WI38 (cell line): ENCODE data around the gene TNIP3.

Source experiments
- H3K4me3 ChIP-seq: 2 replicates; pipeline ENCODE4 v1.5.1; 2011; ENCODE audit warnings: low read depth, mild to moderate bottlenecking, control low read depth, low read length
- CTCF ChIP-seq: IDR thresholded peaks from 2 replicates; pipeline ENCODE4 v1.5.1; 2012; ENCODE audit warnings: low read depth, mild to moderate bottlenecking, control low read depth, low read length

Gene TNIP3

GRCh38 chr4:121198251-121198650 lies 34.1 kb upstream of the TNIP3 start:
- TF ChIP-seq CTCF = no peak

GRCh38 chr4:121195649-121196048 lies 31.5 kb upstream of the TNIP3 start:
- no peak overlapping the region for H3K4me3 ChIP-seq
- no peak for TF ChIP-seq CTCF

More at GRCh38 chr4:121198251-121198650, 34.1 kb upstream of the TNIP3 start:
- H3K4me3 ChIP-seq = no peak overlapping the region

- TF ChIP-seq CTCF = peak; percentile 57
- H3K4me3 ChIP-seq = no peak overlapping the region
These were observed 28.4 kb upstream of the TNIP3 start for GRCh38 chr4:121192480-121192879.

- no peak for TF ChIP-seq CTCF
- H3K4me3 ChIP-seq = no peak overlapping the region
These were observed 27.9 kb upstream of the TNIP3 start for GRCh38 chr4:121192013-121192412.

- H3K4me3 ChIP-seq = no peak overlapping the region
- no peak for TF ChIP-seq CTCF
These were observed 27.2 kb upstream of the TNIP3 start for GRCh38 chr4:121191361-121191760.

- no peak for TF ChIP-seq CTCF
- no peak overlapping the region for H3K4me3 ChIP-seq
These were observed 26.3 kb upstream of the TNIP3 start for GRCh38 chr4:121190389-121190788.

- no peak overlapping the region for H3K4me3 ChIP-seq
- TF ChIP-seq CTCF = no peak
These were observed 25.4 kb upstream of the TNIP3 start for GRCh38 chr4:121189326-121190215.
